Measurements from ENCODE around the gene CD63. TPM values are rescaled to one million over a fixed set of nuclear protein-coding genes. Genes with fewer than 3 reads are reported as not detected.
"Not testable (repeated sequence)": the region's sequence is repeated elsewhere in the genome, so short reads cannot be mapped to it uniquely, and the experiment has no call there.

CD63 gene, protein sequence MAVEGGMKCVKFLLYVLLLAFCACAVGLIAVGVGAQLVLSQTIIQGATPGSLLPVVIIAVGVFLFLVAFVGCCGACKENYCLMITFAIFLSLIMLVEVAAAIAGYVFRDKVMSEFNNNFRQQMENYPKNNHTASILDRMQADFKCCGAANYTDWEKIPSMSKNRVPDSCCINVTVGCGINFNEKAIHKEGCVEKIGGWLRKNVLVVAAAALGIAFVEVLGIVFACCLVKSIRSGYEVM
- total RNA-seq: 100 to 1,000 TPM; 129 to 180 TPM

DNA sequence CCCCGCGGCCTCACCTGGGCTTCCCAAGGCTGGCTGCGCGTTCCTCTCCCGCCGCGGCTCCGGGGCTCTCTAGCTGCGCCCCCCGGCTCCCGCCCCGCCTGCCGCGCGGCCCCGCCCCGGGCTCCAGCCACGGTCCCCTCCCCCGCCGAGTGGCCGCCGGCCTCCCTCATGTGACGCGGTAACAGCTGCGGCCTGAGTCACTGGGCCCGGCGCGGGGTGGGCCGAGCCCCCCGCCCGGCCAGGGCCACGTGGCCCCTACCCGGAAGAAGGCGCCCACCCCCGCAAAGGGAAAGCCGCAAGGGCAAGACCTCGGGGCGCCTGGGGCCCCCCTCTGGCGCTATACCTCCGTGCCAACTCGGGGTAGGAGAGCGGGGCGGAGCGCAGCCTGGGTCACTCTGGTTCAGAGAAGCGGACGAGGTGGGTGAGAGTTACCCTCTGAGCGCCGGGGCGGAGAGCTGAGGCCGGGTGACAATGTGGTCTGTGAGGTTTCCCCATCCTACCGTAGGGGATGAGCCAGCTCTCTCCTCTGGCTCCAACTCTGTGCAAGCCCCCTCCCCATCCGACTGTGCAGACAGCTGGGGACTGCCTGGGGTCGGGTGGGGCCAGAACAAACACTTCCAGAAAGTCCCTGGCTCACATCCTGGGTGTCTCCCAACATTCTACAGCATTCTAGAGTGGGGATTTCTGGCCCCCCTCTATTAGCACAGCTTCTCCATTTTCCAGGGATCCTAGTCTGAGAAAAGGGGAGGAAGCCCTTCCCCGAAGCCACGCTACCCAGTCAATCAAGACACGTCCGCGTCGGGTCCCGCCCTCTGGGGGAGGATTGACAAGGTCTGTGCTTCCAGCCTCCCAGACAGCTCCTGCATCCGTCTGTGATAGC is at the start of gene CD63:
Gene CD63, minus strand, starts transcription at position 71 of the 880 bp plus-strand sequence. CDS start 668 bp downstream, outside the sequence.
- Mint-ChIP-seq H3K36me3 (peaks cover 0 to 9% of the 10 kb centered on the region in 2 donors), H3K9me3 (no peaks in the 10 kb centered on the region), H3K27ac (peak within 1 kb of the TSS; percentile 79 to 93)
- ATAC-seq (peak; percentile 75 to 80), DNase-seq (ENCODE audit: low spot score in 2 of 2) (peak; percentile 69 to 89)

DNA sequence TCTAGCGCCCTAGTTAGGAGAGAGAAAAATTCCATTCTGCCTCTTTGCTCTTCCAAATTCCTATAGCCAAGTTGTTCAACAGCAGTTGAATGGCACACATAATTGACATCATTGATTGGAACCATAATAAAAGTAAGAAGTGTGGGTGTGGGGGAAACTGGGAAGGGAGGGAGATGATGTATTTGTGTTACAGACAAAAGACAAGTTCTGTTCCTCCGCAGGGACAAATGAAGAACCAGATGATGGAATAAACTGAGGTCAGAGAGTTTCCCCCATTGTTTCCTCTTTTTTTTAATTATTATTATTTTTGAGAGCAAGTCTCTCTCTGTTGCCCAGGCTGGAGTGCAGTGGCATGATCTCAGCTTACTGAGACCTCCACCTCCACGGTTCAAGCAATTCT is 49.0 kb upstream of the CD63 start:
- Mint-ChIP-seq H3K9me3 (no peaks in the 10 kb centered on the region), H3K36me3 (no peaks in the 10 kb centered on the region), H3K27ac (no peak overlapping the region)
- ATAC-seq (no peak), DNase-seq (ENCODE audit: low spot score in 2 of 2) (no peak)

DNA sequence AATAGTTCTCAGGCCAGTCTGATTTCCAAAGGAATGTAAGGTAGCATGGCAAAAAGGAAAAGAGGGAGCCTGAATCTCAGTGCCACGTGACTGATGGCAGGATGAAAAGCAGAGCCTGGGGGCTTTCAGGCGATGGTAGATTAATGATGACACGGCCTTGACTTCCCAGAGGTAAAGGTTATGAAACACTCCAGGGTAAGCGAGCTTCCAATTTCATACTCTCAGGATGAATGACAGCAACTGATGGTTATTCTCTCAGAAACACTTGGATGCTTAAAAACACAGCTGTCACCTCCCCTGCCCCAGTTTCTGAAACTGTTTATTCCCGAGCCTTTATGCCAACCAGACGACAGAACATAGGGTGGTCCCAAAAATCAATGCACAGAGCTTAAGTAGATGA is 42.9 kb upstream of the CD63 start:
- DNase-seq (ENCODE audit: low spot score in 2 of 2) (no peak), ATAC-seq (no peak)
- no peaks in the 10 kb centered on the region for H3K9me3 Mint-ChIP-seq
- H3K36me3 Mint-ChIP-seq: peaks cover 4 to 6% of the 10 kb centered on the region in 2 donors
- peak overlapping the region; percentile 9 to 19 for H3K27ac Mint-ChIP-seq

DNA sequence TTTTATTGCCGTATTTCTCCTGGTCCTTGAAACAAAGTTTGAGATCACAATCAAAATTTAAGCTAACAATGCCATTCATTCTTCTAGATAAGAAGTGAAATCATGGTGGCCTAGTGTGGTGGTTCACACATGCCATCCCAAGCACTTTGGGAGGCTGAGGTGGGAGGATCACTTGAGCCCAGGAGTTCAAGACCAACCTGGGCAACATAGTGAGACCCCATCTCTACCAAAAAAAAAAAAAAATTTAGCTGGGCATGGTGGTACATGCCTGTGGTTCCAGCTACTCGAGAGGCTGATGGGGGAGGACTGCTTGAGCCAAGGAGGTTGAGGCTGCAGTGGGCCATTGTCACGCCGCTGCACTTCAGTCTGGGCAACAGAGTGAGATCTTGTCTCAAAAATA is 38.3 kb upstream of the CD63 start:
- no peak for ATAC-seq
- Mint-ChIP-seq H3K36me3 (peaks cover 4 to 6% of the 10 kb centered on the region in 2 donors), H3K9me3 (no peaks in the 10 kb centered on the region), H3K27ac (no peak overlapping the region)
- no peak for DNase-seq (ENCODE audit: low spot score in 2 of 2)

DNA sequence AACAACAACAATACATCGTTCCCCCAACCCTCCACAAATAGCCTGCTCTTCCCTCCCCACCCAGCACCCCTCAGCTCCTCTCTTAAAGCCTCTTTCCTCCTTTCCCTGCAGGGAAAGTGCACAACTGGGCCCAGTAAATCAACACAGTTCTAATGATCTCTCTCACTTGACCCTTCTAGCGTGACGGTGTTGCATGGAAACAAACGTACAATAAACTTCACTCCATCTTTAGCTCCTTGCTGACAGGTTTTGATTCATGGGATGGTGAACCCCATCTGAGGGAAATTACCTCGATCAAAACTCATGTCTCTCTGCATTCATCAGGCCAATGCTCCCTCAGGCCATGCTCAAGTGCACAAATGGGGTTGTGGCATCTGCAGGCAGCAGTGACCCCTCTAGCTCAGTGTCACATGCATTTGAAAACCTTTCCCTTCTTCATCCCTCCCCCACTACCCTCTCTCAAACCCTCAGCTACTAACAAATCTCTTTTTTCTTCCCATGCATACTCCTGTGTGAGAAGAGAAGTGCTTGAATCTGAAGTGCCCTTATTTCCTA is 37.0 kb upstream of the CD63 start:
- ATAC-seq (no peak), DNase-seq (ENCODE audit: low spot score in 2 of 2) (no peak)
- Mint-ChIP-seq H3K36me3 (peaks cover 4 to 16% of the 10 kb centered on the region in 2 donors), H3K27ac (peak overlapping the region in 1 of 2 donors; percentile 19), H3K9me3 (no peaks in the 10 kb centered on the region)

DNA sequence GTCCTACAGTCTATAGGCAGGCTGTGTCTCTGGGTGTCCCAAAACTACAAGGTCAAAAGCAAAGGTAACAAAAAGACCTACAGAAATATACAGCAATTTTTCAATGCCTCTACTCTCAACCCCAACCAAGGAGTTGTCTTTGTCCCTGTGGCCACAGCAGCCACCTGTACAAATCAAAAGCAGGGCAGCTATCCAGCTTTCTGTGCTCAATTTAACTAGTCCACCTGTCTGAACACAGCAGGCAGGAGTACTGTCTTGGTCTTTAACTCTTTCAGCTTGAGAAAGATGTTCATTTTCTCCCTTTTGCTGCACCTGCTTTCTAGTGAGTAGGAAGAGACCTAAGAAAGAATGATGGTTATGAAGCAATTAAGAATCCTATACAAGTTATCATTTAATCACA is 33.8 kb upstream of the CD63 start:
- DNase-seq (ENCODE audit: low spot score in 2 of 2): no peak
- no peak for ATAC-seq
- Mint-ChIP-seq H3K9me3 (peaks cover 0 to 4% of the 10 kb centered on the region in 2 donors), H3K36me3 (peaks cover 0 to 32% of the 10 kb centered on the region in 2 donors), H3K27ac (no peak overlapping the region)

DNA sequence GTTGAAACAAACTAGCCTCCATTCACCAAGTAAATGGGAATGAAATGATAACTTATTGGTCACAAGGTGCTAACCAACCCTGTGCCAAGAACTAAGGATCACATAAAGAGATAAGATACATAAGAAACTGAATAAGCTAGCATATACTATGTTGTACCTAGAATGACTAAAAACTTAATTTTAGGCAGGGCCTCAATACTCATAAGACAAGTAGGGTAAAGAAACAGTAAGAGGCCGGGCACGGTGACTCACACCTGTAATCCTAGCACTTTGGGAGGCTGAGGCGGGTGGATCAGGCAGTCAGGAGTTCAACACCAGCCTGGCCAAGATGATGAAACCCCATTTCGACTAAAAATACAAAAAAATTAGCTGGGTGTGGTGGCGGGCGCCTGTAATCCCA is 31.9 kb upstream of the CD63 start:
- H3K36me3 Mint-ChIP-seq: peaks cover 0 to 38% of the 10 kb centered on the region in 2 donors
- H3K9me3 Mint-ChIP-seq: peaks cover 0 to 4% of the 10 kb centered on the region in 2 donors
- peak; percentile 93 to 97 for ATAC-seq
- H3K27ac Mint-ChIP-seq: peak overlapping the region; percentile 86 to 94
- DNase-seq (ENCODE audit: low spot score in 2 of 2): peak in 1 of 2 donors; percentile 43

DNA sequence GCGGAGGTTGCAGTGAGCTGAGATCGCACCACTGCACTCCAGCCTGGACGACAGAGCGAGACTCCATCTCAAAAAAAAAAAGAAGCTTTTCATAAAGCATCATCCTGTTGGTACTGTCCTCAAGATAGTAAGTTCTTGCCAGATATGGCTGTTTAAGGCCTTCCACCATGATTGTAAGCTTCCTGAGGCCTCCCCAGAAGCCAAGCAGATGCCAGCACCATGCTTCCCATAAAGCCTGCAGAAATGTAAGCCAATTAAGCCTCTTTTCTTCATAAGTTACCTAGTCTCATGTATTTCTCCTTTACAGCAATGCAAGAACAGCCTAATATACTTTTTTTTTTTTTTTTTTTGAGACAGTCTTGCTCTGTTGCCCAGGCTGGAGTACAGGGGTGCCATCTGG is 29.8 kb upstream of the CD63 start:
- not testable (repeated sequence) for ATAC-seq; DNase-seq (ENCODE audit: low spot score in 2 of 2); H3K9me3 Mint-ChIP-seq
- peak overlapping the region; percentile 7 to 50 for H3K27ac Mint-ChIP-seq
- peaks cover 0 to 38% of the 10 kb centered on the region in 2 donors for H3K36me3 Mint-ChIP-seq

DNA sequence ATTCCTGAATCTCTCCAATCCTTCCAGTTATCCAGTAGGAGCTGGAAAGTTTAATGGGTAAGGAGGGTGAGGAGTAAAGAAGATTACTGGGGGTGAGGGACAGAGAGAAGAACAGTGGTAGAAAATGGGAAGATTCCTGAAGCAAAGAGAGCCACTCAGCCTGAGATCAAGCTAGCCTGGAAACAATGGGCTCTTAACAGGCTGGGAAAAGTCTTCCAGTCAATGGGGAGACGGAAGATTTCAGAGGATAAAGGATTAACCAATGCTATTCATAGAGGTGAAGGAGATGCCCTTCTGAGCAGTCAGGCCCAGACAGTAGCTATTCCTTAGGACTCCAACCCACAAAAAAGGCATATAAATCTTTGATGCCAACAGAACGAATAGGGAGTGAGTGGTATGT is 28.9 kb upstream of the CD63 start:
- peaks cover 0 to 4% of the 10 kb centered on the region in 2 donors for H3K9me3 Mint-ChIP-seq
- H3K27ac Mint-ChIP-seq: peak overlapping the region; percentile 7 to 92
- ATAC-seq (no peak), DNase-seq (ENCODE audit: low spot score in 2 of 2) (no peak)
- H3K36me3 Mint-ChIP-seq: peaks cover 0 to 38% of the 10 kb centered on the region in 2 donors

DNA sequence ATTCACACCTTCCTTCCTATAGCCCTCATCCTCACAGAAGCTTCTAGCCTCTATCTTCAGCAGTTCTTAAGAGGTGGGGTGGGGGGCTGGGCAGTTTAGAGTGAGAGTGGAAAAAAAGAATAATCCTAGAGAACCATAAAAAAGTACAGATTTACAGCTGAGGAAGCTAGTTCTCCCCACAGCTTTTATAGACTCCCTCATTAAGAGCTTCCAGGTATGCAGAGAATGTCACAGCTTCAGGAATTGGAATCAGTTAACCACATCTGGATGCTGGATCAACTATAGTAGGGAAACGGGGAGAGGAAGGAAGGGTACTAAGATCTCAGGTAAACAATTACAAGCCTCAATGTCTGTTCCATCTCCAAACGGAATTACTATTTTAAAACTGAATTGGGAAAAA is 26.4 kb upstream of the CD63 start:
- Mint-ChIP-seq H3K36me3 (peaks cover 0 to 22% of the 10 kb centered on the region in 2 donors), H3K27ac (peak overlapping the region; percentile 23 to 46), H3K9me3 (no peaks in the 10 kb centered on the region)
- ATAC-seq: no peak
- no peak for DNase-seq (ENCODE audit: low spot score in 2 of 2)

DNA sequence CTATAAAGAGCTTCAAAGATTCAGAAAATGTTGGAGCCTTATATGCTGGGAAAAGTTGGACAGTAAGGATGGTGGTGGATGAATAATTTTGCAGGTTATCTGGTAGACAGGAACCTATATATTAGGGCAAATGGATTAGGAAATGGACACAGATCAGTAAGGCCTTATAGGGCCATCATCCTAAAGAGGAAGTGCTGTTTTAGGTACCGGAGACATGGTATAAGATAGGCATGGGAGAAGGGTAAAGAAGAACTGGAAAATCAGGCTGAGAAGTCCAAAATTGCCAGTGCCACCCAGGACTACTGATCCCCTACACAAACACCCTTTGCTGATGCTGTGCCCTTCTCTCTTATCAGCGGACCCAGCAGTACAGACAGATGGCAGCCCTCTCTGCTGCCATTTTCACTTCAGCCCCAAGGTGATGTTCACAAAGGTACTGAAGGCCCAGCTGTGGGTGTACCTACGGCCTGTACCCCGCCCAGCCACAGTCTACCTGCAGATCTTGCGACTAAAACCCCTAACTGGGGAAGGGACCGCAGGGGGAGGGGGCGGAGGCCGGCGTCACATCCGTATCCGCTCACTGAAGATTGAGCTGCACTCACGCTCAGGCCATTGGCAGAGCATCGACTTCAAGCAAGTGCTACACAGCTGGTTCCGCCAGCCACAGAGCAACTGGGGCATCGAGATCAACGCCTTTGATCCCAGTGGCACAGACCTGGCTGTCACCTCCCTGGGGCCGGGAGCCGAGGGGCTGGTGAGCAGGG is 19.6 kb upstream of the CD63 start:
- ATAC-seq (no peak), DNase-seq (ENCODE audit: low spot score in 2 of 2) (no peak)
- Mint-ChIP-seq H3K36me3 (no peaks in the 10 kb centered on the region), H3K9me3 (no peaks in the 10 kb centered on the region), H3K27ac (peak overlapping the region; percentile 74 to 75)

DNA sequence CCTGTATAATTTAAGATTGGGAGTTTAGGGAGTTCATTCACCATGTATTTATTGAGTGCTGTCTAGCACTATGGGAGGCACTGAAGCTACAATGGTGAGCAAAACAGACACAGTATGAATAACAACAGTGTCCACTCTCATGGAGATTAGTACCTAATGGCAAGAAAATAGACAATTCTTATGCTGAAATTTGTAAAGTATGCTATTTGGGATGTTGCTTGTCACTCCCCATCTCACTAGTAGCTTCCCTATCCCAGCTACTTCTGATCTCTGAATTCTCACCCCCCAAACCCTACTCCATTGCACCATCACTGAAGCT is 18.1 kb upstream of the CD63 start:
- ATAC-seq (no peak), DNase-seq (ENCODE audit: low spot score in 2 of 2) (no peak)
- Mint-ChIP-seq H3K36me3 (no peaks in the 10 kb centered on the region), H3K9me3 (no peaks in the 10 kb centered on the region), H3K27ac (no peak overlapping the region)

DNA sequence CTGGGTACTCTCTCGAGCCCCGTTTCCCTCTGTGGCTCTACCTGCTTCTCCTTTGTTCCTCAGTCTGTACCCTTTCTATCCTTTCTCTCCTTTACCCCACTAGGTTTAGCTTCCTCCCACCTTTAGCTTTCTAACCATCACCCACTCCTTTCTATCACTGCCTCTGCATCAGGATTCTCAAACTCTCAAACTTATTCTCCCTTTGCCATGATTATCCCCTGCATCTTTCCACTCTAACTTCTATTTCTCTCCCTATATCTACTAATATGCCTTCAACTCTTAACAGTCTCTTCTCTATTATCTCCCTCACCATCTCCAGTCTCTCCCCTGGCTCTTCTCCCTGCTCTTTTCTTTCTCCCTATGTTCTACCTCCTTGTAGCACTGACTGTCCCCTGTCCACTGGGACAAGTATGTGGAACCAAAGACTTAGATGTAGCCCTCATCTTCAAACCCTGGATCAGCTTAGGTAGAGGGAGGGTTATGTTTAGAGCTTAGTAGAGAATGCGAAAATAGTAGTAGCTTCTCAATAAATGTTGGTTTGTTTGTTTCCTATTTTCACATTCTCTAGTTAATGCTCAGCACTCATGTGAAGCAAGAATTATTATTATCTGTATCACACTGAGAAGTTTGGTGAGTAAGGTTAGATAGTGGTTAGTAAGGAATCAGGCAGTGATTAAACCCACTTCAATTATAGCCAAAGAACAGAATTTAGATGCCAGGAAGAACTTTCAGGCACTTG is 17.5 kb upstream of the CD63 start:
- no peaks in the 10 kb centered on the region for H3K36me3 Mint-ChIP-seq
- H3K9me3 Mint-ChIP-seq: no peaks in the 10 kb centered on the region
- DNase-seq (ENCODE audit: low spot score in 2 of 2): peak in 1 of 2 donors; percentile 38
- ATAC-seq: no peak
- peak overlapping the region; percentile 2 to 5 for H3K27ac Mint-ChIP-seq

DNA sequence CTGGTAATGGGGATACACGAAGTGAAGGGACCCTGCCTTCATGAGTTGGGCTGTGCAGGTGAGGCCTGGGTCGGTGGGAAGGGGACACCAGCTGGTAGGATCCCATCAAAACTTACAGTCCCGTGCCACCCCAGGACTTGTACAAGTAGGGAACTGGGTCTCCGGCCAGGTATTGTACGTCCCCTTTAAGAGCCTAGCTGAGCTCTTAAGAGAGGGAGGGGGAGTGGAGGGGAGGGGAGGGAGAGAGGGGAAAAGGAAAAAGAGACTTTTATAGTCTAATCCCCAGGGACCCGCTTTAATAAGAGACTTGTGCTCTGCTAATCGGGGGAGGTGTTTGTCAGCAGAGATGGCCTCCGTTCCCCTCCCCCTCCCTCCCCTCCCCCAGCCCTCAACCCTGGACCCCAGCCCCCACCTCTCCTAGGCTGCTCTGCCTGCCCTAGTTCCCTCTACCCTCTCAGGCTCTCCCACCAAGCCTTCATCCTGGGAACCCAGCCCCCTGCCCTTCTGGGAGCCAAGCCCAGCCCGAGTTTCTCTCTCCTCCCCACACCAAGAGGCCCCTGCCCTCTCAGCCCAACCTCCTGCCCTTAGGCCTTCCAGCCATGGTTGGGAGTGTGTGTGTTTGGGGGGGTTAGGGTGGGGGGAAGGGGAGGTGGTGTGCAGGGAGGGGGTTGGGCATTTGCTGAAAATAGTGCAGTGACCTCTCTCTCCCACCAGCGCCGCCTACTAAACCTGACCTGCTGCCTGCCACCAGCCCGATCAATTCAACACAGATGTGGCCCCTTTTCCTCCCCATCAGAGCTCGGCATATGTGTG is 16.8 kb upstream of the CD63 start:
- H3K9me3 Mint-ChIP-seq: no peaks in the 10 kb centered on the region
- no peak for ATAC-seq
- peak overlapping the region; percentile 2 to 5 for H3K27ac Mint-ChIP-seq
- DNase-seq (ENCODE audit: low spot score in 2 of 2): peak in 1 of 2 donors; percentile 31
- H3K36me3 Mint-ChIP-seq: no peaks in the 10 kb centered on the region

DNA sequence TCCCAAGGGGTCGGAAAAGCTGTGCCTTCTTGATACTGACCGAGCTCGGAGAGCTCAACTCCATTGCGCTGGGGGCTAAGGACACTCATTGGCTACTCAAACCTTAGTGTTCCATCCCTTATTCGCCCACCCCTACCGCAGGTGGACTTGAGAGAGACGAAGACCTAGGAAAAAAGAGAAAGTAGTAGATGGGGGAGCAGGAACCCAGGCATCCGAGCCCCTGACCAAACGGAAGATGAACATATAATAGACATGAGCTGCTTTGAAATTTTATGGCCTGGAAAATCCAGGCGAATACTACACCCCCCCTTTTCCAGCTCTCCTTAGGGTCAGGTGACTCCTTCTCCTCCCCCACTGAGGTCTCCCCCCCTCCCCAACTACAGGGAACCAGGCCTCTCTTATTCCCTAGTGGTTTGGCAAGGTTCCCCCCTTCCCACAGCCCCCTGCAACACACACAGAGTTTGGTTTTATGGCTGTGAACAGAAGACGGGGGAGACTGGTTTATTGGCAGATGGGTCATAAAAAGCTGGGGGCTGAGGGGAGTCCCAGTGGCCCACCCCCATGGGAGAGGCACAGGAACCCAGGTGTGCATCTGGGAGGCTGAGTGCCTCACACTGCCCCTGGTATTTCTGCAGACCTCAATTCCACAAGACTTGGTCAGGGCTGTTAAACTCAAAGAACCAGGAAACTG is 15.7 kb upstream of the CD63 start:
- Mint-ChIP-seq H3K9me3 (no peaks in the 10 kb centered on the region), H3K36me3 (no peaks in the 10 kb centered on the region), H3K27ac (peak overlapping the region; percentile 51 to 64)
- DNase-seq (ENCODE audit: low spot score in 2 of 2) (no peak), ATAC-seq (no peak)

Measured in activated naive CD4-positive, alpha-beta T cell treated with anti-CD3 and anti-CD28 coated beads, Interleukin-2, amount 50 U/mL, for 72 hours (primary cell).